HL-60 (cell line): ENCODE data around the gene MRPS17.

Experiments used
- DNase-seq, 2 experiments: peaks; one replicate each; pipeline ENCODE4 v3.0.0-alpha.2; 2010 to 2020; ENCODE audit warnings: low read depth in 1 of 2, low spot score in 1 of 2
- H3K27ac ChIP-seq: fragments of 250-450 bp; sonication (Bioruptor Pico); replicated peaks from 2 replicates; pipeline ENCODE4 v1.5.1; 2020; ENCODE audit warnings: mild to moderate bottlenecking, moderate library complexity
- H3K27me3 ChIP-seq: fragments of 250-450 bp; sonication (Bioruptor Pico); 2 replicates; pipeline ENCODE4 v1.5.1; 2021; ENCODE audit warnings: mild to moderate bottlenecking, moderate library complexity; ENCODE audit not compliant: insufficient read depth, poor library complexity, severe bottlenecking
- H3K4me3 ChIP-seq: replicated peaks from 2 replicates; pipeline ENCODE4 v1.5.1; 2011; ENCODE audit warnings: mild to moderate bottlenecking, control low read depth, low read length; ENCODE audit not compliant: insufficient read depth
- CTCF ChIP-seq: IDR thresholded peaks from one replicate; pipeline ENCODE4 v1.5.1; 2011; ENCODE audit warnings: low read length, control low read depth, inconsistent platforms; ENCODE audit not compliant: insufficient read depth
- GABPA ChIP-seq: IDR thresholded peaks from 2 replicates; pipeline ENCODE4 v1.6.1; 2012; ENCODE audit warnings: low read depth
- POLR2AphosphoS5 ChIP-seq: IDR thresholded peaks from 2 replicates; pipeline ENCODE4 v1.6.1; 2012; ENCODE audit warnings: low read depth
- REST ChIP-seq: IDR thresholded peaks from 2 replicates; pipeline ENCODE4 v1.6.1; 2012; ENCODE audit warnings: low read depth; ENCODE audit not compliant: insufficient replicate concordance
- SPI1 ChIP-seq: IDR thresholded peaks from 2 replicates; pipeline ENCODE4 v1.6.1; 2012; ENCODE audit warnings: low read depth, mild to moderate bottlenecking, borderline replicate concordance

The MRPS17 gene

GRCh38 chr7:55996856-55997500 lies 45.3 kb downstream of the MRPS17 start:
- DNase-seq = no peak
- H3K27ac ChIP-seq = no peak overlapping the region
- TF ChIP-seq REST (no peak), SPI1 (no peak), POLR2AphosphoS5 (no peak), CTCF (no peak), GABPA (no peak)
- no peak overlapping the region for H3K4me3 ChIP-seq
- no peaks in the 10 kb centered on the region for H3K27me3 ChIP-seq

- Histone ChIP-seq H3K27ac (no peak overlapping the region), H3K27me3 (no peaks in the 10 kb centered on the region), H3K4me3 (no peak overlapping the region)
- no peak for DNase-seq
- no peak for TF ChIP-seq REST
- TF ChIP-seq SPI1 = no peak
- TF ChIP-seq CTCF = no peak
- TF ChIP-seq POLR2AphosphoS5 = no peak
- no peak for TF ChIP-seq GABPA
These were observed 52.1 kb downstream of the MRPS17 start for GRCh38 chr7:56003749-56004148.
